Lung microvascular endothelial cell (primary cell): Measurements from ENCODE around the gene GPS1. TPM values are rescaled to one million over a fixed set of nuclear protein-coding genes. Genes with fewer than 3 reads are reported as not detected.
A peak's percentile ranks its signal among the peaks of the same experiment; 100 is the strongest.
"Not testable (repeated sequence)": the region's sequence is repeated elsewhere in the genome, so short reads cannot be mapped to it uniquely, and the experiment has no call there.

Experiments
- DNase-seq, 2 donors: peaks; one replicate each; pipeline versions ENCODE4 v3.0.0 to v3.0.0-alpha.2; 2010; ENCODE audit warnings: low read depth in 2 of 2
- total RNA-seq: library from RNA; depleted of rRNA; stranded (reverse); fragments of >200 nt; gene quantifications from 2 replicates; pipeline ENCODE4 v1.2.1, GENCODE V29; 2014

Gene GPS1
- total RNA-seq, 1 donor from 2014 or later: 64.1 TPM

DNA sequence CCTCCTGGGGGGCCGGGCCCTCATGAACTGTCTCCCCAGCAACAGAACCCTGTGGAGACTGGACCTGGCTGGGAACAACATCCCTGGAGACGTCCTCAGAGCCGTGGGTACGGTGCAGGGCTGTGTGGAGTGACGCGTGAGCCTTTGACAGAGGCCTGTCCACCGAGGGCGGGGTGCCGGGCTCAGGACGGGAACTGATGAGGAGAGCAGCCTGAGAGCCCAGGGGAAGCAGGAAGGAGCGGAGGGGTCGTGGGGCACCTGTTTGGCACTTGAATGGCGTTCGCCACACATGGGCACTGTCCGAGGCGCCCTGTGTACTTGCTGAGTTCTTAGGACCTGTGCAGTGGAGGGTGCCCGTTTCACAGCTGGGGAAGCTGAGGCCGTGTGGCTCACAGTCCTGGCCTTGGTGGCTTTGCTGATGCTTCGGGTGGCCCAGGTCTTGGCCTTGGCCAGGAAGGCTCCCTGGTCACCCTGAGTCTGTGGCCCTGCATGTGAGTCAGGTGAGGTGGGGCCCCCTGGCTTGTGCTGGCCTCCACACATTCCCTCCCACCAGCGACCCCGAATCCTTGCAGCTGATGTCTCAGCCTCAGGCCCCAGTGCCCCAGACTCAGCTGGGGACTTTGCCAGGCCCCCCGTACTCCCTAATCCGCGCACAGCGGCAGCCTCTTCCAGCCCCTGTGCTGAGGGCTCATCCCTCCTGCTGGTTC lies 26.1 kb upstream of the GPS1 start:
- DNase-seq: no peak

DNA sequence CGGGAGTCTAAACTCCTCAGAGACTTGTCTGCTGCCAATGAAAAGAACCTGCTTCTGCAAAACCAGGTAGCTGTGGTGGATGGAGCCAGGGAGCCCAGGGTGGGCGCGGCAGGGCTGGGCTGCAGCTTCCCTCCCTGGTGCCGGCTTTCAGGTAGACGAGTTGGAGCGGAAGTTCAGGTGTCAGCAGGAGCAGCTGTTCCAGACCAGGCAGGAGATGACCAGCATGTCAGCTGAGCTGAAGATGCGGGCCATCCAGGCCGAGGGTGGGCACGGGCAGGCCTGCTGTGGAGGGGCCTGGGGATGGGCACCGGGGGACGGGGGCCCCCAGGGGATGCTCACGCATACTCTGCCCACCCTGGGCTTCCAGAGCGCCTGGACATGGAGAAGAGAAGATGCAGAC lies 23.5 kb upstream of the GPS1 start:
- no peak for DNase-seq

DNA sequence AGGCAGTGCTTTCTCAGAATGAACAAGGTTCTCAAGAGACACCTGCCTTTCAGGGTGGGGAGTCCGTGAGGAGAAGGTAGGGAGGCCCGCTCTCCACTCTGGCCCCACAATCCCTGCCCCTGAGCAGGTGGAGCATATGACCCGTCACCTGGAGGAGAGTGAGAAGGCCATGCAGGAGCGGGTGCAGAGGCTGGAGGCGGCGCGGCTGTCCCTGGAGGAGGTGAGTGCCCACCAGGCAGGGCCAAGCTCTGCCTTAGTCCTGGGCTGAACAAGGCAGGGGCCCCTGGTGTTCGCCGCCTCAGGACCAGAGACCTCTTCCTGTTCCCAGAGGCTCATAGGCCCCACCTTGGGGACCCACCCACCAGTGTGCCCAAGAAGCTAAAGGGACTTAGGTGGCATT lies 22.7 kb upstream of the GPS1 start:
- DNase-seq: no peak

DNA sequence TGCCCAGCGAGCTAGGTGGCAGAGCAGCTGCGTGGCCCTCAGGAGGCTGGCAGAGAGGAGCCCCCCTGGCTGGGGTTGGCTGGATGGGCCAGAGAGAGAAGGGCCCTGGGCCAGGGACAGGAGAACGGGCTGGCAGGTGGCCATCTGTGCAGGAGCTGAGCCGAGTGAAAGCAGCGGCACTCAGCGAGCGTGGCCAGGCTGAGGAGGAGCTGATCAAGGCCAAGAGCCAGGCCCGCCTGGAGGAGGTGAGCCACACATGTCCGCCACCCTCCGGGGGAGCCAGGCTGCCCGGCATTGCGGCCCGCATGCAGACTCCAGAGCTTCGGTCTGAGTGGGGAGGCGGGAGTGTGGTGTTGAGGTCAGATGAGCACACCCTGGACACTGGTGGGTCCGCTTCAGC lies 22.3 kb upstream of the GPS1 start:
- DNase-seq: no peak

DNA sequence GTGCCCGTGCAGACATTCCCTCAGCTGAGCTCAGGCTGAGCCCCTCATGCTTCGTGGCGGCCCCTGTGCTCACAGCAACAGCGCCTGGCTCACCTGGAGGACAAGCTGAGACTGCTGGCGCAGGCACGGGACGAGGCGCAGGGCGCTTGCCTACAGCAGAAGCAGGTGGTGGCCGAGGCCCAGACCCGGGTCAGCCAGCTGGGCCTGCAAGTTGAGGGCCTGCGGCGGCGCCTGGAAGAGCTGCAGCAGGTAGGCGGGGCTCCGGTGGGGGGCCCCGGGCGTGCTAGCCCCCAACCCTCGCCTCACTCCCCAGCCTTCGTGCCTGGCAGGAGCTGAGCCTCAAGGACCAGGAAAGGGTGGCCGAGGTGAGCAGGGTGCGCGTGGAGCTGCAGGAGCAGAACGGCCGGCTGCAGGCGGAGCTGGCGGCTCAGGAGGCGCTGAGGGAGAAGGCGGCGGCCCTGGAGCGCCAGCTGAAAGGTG lies 21.7 kb upstream of the GPS1 start:
- DNase-seq: no peak

DNA sequence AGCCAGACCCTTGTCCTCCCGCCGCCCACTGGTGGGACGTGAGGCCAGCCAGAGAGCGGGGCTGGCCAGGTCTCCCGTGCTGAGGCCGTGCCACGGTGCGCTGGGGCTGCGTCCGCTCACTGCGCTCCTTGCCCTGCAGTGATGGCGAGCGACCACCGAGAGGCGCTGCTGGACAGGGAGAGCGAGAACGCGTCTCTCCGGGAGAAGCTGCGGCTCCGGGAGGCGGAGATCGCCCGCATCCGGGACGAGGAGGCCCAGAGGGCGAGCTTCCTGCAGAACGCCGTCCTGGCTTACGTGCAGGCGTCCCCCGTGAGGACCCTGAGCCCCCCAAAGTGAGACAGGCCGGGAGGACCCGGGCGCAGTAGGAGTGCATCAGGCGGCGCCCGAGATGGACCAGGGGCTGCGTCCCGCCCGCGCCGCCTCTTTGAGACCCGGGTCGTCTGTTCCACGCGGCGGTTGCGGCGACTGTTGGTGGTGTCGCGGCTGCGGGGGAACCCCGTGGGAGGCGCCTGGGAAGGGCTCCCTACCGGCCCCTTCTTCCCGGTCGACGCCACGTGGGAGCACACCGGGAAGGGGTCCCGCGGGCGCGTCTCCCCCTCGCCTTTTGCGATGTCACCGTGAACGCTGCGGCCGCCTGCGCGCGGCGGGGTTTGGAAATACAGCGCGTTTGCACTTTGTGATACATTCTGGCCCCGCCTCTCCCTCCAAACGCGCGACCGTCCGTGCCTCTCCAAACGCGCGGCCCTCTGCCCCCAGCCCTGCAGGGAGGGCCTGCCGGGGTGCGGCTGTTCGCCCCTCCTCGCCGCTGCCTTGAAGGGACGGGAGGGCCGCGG lies 21.0 kb upstream of the GPS1 start:
- DNase-seq: peak; percentile 88 to 90

DNA sequence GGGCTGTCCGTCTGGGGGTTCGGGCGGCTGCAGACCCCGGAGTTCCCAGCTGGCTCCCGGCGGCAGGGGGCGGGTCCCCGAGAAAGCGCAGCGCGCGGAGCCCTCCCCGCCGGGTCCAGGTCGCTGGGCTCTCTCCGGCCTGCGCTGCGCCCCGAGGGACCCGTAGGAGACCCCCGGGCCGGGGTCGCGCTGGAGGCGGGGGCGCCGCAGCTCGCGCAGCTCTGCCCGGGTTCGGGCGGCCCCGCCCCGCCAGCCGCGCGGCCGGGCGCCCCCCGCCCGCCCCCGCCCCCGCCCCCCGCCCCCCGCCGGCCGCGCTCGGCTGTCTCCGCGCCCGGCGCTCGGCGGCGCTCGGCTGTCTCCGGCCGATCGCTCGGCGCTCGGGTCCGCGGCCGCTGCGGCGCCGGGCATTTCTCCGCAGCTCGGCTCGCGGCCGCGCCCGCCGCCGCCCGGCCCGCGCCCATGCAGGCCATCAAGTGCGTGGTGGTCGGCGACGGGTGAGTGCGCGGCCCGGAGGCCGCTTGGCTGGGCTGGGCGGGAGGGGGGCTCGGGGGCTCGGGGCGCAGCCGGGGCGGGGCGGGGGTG lies 20.3 kb upstream of the GPS1 start, which contains the start of gene RAC3:
RAC3 (plus strand) TSS at position 376 of the 582 bp plus-strand sequence; CDS start at position 460, 84 bp downstream.
- peak; percentile 33 to 63 for DNase-seq

DNA sequence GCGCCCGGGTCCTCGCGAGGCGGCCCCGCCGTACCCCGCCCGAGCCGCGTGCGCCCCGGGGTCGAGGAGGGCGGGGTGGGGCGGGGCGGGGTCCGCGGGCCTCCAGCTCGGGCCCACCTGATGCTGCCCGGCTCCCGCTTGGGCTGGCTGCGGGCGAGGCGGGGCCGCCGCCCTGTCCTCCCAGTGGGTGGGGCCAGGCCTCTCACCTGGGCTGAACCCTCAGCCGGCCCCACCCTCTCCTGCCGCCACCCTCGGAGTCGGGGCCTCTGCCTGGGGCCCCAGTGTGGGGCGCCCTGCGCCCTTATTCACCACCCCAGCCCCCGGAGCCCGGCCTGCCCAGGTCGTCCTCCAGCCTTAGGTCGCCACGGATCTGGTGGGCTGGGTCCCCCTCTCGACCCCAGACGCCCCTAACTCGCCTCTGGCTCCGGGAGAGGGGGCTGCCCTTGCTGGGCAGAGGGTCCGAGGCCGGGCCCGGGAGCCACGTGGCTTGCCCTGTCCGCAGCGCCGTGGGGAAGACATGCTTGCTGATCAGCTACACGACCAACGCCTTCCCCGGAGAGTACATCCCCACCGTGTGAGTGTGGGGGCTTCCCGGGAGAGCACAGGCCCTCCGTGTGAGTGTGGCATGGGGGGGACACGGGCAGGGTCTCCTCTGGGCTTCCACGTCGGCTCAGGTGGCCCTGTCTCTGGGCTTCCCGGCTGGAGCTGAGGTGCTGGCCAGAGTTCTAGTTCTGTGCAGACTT lies 19.6 kb upstream of the GPS1 start:
- no peak for DNase-seq

DNA sequence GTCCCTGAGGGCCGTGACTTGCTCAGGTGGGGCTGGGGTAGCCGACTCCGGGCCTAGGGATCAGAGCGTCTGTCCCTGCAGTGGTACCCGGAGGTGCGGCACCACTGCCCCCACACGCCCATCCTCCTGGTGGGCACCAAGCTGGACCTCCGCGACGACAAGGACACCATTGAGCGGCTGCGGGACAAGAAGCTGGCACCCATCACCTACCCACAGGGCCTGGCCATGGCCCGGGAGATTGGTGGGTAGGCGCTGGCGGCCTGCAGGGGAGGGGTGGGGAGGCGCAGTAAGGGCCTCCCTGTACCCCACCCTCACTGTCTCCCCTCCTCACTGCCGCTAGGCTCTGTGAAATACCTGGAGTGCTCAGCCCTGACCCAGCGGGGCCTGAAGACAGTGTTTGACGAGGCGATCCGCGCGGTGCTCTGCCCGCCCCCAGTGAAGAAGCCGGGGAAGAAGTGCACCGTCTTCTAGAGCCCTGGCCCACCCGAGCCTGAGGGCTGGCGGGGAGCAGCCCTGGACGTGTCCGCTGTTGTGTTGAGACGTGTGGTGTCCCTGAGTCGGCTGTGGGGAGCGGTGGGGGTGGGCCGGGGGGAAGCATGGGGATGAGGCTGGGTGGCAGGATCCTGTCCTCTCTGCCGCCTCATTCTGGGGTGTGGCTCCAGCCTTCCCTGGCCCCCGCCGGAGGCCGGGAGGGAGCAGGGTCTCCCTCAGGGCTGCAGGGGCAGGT lies 18.2 kb upstream of the GPS1 start:
- no peak for DNase-seq

DNA sequence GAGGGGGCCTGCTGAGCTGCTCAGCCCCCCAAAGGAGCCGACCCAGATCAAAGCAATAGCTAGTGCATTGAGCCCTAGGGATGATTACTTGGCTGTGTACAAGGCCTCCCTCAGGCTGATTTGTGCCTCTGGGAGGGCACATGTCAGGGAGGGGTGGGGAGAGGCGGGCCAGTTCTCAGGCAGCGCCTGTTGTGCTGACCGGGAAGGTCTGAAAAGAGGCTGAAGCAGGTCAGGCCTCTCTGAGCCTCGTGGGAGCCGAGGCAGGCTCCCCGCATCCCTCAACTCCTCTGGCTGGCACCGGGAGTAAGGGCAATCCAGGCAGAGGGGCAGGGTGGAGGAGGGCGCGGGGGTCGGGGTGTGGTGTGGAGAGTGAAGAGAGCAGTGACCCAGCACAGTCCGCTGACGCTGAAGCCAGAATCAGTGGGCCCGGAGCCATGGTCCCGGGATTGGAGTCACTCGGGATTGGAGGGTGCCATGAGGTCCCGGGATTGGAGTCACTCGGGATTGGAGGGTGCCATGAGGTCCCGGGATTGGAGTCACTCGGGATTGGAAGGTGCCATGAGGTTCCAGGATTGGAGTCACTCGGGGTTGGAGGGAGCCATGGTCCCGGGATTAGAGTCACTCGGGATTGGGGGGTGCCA lies 17.2 kb upstream of the GPS1 start:
- DNase-seq: no peak

DNA sequence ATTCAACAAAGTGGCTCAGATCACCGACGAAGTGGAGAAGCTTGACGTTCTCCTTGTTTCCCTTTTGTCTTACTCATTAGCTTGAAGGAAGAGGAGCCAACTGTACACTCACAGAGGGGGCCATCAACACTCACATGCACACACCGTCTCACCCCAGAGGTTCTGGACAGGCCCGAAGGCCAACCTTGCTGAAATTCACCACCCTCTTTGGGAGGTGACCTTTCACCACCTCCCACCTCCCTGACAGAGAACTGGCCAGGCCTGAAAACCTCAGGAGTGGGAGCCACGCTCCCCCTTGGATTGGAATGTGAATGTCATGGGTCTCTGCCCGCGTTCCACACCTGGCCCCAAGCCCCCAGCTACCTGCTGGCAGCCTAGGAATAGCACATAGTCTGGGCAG lies 16.2 kb upstream of the GPS1 start:
- peak in 1 of 2 donors; percentile 29 for DNase-seq

DNA sequence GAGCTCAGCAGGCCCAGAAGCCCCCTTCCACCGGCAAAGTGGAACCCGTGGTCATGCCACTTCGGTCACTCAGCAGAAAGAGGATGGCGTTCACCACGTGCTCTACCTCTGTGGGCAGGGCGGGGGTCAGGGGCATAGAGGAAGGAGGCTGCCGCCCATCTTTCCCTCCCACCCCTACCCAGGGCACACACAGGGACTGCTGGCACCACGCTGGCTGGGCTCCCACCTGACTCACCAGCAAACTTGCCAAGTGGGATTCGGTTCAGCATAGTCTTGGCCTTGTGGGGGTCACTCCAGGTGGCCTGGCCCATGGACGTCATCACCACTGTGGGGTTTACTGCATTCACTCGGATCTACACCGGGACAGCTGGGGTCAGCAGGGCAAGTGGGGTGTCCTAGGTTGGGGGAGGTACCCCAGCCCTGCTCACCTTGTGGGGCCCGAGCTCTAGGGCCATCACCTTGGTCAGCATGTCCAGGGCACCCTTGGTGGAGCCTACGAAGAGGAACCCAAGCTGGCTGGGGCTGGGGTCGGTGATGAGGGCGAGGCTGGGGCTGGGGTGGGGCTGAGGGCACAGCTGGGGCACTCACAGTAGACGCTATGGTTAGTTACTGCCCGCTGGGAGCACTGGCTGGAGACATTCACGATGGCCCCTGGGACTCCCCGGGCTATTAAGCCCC lies 15.6 kb upstream of the GPS1 start:
- DNase-seq: peak in 1 of 2 donors; percentile 13

DNA sequence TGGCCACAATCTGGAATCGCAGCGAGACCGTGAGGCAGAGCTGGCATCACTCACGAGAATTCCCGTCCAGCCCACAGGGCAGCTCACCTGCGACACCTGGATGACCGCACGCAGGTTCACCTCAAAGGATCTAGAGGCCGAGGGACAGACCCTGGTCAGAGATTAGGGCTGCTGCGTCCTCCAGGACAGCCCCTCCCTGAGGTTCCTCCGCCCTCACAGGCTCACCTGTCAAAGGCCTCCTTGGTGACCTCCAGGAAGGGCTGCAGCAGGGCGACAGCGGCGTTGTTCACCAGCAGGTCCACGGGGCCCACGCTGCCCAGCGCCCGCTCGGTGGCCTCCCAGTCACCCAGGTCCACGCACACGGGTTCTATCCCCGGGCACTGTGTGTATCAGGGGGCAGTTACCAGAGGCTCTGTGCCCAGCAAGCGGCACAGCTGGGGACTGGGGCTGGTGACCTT lies 15.0 kb upstream of the GPS1 start:
- no peak for DNase-seq

DNA sequence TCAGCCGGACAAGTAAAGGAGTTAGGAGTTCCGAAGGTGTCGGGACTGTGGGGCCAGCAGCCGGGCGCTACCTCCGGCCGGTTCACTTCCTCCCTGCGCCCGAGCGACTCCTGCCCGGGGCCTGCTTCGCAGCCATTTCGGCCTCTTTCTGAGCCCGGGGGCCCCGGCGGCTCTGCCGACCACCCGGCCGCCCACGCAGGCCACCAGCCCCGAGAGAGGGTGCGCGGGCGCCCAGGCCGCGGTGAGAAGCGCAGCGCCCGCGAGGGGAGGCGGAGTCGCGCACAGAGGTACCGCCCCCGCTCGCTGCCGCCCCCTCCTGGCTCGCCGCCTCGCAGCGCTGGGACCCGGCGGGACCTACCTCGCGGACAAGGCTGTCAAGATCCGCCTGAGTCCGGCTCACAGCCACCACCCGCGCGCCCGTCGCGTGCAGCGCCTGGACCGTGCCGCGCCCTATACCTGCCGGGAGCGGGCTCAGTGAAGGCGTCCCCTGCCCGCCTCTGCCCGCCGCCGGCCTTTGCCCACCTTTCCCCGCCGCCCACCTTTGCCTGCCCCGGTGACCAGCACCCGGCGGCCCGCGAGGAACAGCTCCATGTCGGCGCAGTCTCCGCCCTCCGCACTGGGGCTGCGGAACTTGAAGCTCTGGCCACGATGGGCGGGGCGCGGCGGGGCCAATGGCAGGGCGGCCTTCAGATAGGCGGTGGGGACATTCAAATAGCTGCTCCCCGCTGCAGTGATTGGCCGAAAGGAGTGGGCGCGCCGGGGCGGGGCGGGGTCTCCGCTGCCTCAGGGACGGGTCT lies 14.4 kb upstream of the GPS1 start, which contains the start of gene DCXR:
DCXR (minus strand) TSS at position 606 of the 797 bp plus-strand sequence; CDS start at position 591, 15 bp downstream.
- DNase-seq: peak; percentile 97 to 98

DNA sequence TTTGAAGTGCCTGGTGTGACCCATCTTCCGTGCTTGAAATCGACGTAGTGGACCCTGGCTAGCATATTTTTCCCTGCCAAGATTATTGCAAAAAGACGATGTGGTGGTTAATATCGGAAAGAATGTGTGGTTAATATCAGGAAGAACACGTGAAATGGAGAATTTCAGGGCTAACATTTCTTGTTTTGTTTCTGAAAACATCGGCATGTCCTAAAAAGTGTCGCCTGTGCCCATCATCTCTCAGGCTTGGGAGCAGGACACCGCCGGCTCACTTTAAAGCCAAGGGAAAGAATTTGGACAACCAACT lies 13.9 kb upstream of the GPS1 start:
- no peak for DNase-seq

DNA sequence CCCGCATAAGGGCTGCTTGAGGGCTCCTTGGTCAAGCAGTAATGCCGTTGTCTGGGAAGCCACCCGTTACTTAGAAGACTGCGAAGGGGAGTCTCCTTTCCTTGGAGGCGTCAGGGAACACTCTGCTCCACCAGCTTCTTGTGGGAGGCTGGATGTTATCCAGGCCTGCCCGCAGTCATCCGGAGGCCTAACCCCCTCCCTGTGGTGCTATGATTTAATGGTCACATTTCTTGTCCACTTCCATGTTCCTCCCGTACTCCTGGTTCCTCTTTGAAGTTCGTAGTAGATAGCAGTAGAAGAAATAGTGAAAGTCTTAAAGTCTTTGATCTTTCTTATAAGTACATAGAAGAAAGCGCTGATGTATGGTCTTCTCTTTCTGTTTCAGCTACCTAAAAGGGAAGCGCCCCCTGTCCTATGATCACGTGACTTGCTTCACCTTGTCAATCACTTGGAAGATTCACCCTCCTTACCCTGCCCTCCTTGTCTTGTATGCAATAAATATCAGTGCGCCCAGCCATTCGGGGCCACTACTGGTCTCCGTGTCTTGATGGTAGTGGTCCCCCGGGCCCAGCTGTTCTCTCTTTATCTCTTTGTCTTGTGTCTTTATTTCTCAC lies 12.8 kb upstream of the GPS1 start:
- DNase-seq: not testable (repeated sequence)

DNA sequence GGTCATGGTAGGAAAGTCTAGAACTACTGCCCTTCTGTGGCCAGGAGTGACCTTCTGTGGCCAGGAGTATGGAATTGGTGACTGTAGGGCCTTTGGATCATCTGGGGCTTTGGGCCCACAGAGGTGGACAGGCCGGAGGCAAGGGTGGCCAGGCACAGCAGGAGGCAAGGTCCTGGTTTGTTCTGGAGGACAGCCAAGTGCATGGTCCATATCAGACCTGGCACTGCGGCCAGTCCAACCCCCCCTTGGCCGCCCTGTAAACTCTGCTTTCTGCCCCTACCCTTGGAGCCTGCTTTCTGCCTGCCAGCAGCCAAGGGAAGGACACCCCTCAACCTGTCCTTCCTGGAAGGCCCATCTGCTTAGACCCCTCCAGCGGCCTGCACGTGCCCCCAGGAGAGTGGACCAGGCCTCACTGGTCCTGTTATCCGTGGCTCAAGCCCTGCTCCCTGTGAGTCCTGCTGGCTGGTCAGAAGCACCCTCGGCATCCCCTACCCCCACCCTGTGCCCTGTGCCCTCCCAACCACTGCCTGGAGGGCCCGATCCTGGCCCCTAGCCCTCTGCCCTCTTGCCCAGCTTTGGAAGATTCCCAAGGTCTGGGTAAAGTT lies 11.9 kb upstream of the GPS1 start:
- DNase-seq: no peak
